MM.1S (cell line): ENCODE results near the gene RET.

Experiments used
- DNase-seq: peaks from one replicate; pipeline ENCODE4 v3.0.0-alpha.2; 2015
- H2AFZ ChIP-seq: fragments of 300-600 bp; sonication (generic); 2 replicates; pipeline ENCODE4 v1.6.0; 2016; ENCODE audit warnings: antibody characterized with exemption, low read length
- H3F3A ChIP-seq: fragments of 300-600 bp; sonication (generic); 2 replicates; pipeline ENCODE4 v1.6.1; 2016; ENCODE audit warnings: mild to moderate bottlenecking, antibody characterized with exemption, low read length, moderate library complexity, mixed read lengths; ENCODE audit not compliant: insufficient read depth
- H3K27ac ChIP-seq: fragments of 300-600 bp; sonication (generic); 2 replicates; pipeline ENCODE4 v1.5.1; 2016; ENCODE audit warnings: mild to moderate bottlenecking, low read length
- H3K27me3 ChIP-seq: fragments of 300-600 bp; sonication (generic); replicated peaks from 2 replicates; pipeline ENCODE4 v1.6.0; 2016; ENCODE audit warnings: low read length; ENCODE audit not compliant: insufficient read depth
- H3K36me3 ChIP-seq: fragments of 300-600 bp; sonication (generic); replicated peaks from 2 replicates; pipeline ENCODE4 v1.6.1; 2016; ENCODE audit warnings: mild to moderate bottlenecking, low read length, mixed read lengths; ENCODE audit not compliant: insufficient read depth
- H3K4me1 ChIP-seq: fragments of 300-600 bp; sonication (generic); 2 replicates; pipeline ENCODE4 v1.6.1; 2016; ENCODE audit warnings: low read length, mixed read lengths
- H3K4me2 ChIP-seq: fragments of 300-600 bp; sonication (generic); 2 replicates; pipeline ENCODE4 v1.6.0; 2016; ENCODE audit warnings: low read depth, low read length
- H3K4me3 ChIP-seq: fragments of 300-600 bp; sonication (generic); 2 replicates; pipeline ENCODE4 v1.5.1; 2016; ENCODE audit warnings: low read length, mixed read lengths
- H3K79me2 ChIP-seq: fragments of 300-600 bp; sonication (generic); 2 replicates; pipeline ENCODE4 v1.6.1; 2016; ENCODE audit warnings: mixed run types, low read length, mixed read lengths
- H3K9ac ChIP-seq: fragments of 300-600 bp; sonication (generic); 2 replicates; pipeline ENCODE4 v1.6.1; 2016; ENCODE audit warnings: low read length, mixed read lengths
- H3K9me2 ChIP-seq: fragments of 300-600 bp; sonication (generic); replicated peaks from 2 replicates; pipeline ENCODE4 v1.6.1; 2016; ENCODE audit warnings: mild to moderate bottlenecking, low read length, mixed read lengths; ENCODE audit not compliant: insufficient read depth
- H3K9me3 ChIP-seq: fragments of 300-600 bp; sonication (generic); replicated peaks from 2 replicates; pipeline ENCODE4 v1.6.1; 2016; ENCODE audit warnings: mild to moderate bottlenecking, low read length, mixed read lengths; ENCODE audit not compliant: insufficient read depth
- H4K20me1 ChIP-seq: fragments of 300-600 bp; sonication (generic); 2 replicates; pipeline ENCODE4 v1.6.1; 2016; ENCODE audit warnings: mild to moderate bottlenecking, low read length, moderate library complexity, mixed read lengths; ENCODE audit not compliant: insufficient read depth
- EZH2 ChIP-seq: fragments of 300-600 bp; sonication (generic); optimal IDR thresholded peaks from 2 replicates; pipeline ENCODE3; 2017; ENCODE audit warnings: low read depth, mild to moderate bottlenecking, antibody characterized with exemption, low read length, mixed read lengths
- EZH2phosphoT487 ChIP-seq: fragments of 300-600 bp; sonication (generic); IDR thresholded peaks from 2 replicates; pipeline ENCODE4 v1.6.1; 2018; ENCODE audit warnings: antibody characterized with exemption, low read length
- TF ChIP-seq, protein P1 (sequence below): fragments of 300-600 bp; sonication (generic); IDR thresholded peaks from 2 replicates; pipeline ENCODE4 v1.5.1; 2016; ENCODE audit warnings: antibody characterized with exemption, low read length, mixed read lengths

The RET gene

DNA sequence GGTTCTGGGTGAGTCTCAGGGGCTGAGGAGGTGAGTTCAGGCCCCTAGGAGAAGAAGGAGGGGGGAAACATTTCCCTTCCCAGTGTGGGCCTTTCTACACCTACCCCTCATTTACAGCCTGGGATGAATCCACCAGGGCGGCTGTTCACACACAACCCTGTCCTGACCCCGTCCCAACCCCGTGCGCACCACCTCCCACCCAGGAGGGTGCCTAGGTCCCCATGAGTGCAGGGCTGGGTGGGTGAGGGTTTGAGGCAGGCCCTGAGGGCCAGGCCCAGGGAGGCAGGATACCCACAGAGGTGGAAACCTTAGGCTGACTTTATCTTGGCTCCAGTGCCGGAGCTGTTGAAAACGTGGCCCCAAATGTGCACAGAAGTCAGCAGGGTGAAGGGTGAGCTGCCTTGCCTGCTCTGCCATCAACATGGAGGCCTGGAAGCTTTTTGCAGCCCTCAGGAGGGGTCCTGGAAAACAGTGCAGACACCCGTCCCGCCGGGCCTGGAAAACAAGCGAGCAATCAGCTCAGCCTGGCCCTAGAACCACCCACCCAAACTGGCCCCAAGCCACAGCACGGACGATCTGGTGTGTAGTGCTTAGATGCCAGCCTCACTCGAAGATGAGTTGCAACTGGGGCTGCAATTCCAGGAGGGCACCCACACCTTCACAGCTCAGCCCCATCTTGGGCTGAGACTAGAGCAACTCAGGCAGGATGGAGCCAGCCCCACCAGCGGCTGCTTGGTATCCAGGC, 9.3 kb upstream of the RET start:
- no peak overlapping the region for H3K9ac ChIP-seq
- no peaks in the 10 kb centered on the region for H3K79me2 ChIP-seq
- no peak overlapping the region for H3K4me3 ChIP-seq
- H3K4me2 ChIP-seq, result no peak overlapping the region
- no peaks in the 10 kb centered on the region for H3K4me1 ChIP-seq
- no peaks in the 10 kb centered on the region for H3F3A ChIP-seq
- no peak for DNase-seq
- H2AFZ ChIP-seq, result no peak overlapping the region
- no peaks in the 10 kb centered on the region for H3K9me2 ChIP-seq
- no peaks in the 10 kb centered on the region for H3K36me3 ChIP-seq
- peaks cover 8% of the 10 kb centered on the region for H3K27me3 ChIP-seq
- no peaks in the 10 kb centered on the region for H3K9me3 ChIP-seq
- H4K20me1 ChIP-seq, result no peaks in the 10 kb centered on the region
- TF ChIP-seq EZH2phosphoT487, result no peak
- no peak overlapping the region for H3K27ac ChIP-seq

DNA sequence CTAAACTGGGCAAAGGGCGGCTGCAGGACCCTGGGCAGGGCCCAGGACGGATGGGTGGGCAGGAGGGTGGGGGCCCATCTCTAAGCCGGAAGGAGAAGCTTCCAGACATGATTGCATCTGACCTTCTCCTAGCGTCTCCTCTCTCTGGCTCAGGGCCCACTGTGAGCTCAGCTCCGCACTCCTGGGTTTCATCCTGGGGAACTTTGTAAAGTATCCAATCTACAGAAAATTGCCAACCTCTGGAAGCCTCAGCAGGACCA, 8.8 kb upstream of the RET start:
- Histone ChIP-seq H3K9ac (no peak overlapping the region), H3K27ac (no peak overlapping the region), H3K4me3 (no peak overlapping the region), H3K79me2 (no peaks in the 10 kb centered on the region), H3K4me2 (no peak overlapping the region), H3K9me3 (no peaks in the 10 kb centered on the region), H3K9me2 (no peaks in the 10 kb centered on the region), H3K4me1 (no peaks in the 10 kb centered on the region), H4K20me1 (no peaks in the 10 kb centered on the region), H3K36me3 (no peaks in the 10 kb centered on the region), H3F3A (no peaks in the 10 kb centered on the region), H3K27me3 (peaks cover 8% of the 10 kb centered on the region), H2AFZ (no peak overlapping the region)
- DNase-seq, result no peak
- TF ChIP-seq, protein P1, sequence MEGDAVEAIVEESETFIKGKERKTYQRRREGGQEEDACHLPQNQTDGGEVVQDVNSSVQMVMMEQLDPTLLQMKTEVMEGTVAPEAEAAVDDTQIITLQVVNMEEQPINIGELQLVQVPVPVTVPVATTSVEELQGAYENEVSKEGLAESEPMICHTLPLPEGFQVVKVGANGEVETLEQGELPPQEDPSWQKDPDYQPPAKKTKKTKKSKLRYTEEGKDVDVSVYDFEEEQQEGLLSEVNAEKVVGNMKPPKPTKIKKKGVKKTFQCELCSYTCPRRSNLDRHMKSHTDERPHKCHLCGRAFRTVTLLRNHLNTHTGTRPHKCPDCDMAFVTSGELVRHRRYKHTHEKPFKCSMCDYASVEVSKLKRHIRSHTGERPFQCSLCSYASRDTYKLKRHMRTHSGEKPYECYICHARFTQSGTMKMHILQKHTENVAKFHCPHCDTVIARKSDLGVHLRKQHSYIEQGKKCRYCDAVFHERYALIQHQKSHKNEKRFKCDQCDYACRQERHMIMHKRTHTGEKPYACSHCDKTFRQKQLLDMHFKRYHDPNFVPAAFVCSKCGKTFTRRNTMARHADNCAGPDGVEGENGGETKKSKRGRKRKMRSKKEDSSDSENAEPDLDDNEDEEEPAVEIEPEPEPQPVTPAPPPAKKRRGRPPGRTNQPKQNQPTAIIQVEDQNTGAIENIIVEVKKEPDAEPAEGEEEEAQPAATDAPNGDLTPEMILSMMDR, result no peak
- TF ChIP-seq EZH2 (no peak), EZH2phosphoT487 (no peak)

DNA sequence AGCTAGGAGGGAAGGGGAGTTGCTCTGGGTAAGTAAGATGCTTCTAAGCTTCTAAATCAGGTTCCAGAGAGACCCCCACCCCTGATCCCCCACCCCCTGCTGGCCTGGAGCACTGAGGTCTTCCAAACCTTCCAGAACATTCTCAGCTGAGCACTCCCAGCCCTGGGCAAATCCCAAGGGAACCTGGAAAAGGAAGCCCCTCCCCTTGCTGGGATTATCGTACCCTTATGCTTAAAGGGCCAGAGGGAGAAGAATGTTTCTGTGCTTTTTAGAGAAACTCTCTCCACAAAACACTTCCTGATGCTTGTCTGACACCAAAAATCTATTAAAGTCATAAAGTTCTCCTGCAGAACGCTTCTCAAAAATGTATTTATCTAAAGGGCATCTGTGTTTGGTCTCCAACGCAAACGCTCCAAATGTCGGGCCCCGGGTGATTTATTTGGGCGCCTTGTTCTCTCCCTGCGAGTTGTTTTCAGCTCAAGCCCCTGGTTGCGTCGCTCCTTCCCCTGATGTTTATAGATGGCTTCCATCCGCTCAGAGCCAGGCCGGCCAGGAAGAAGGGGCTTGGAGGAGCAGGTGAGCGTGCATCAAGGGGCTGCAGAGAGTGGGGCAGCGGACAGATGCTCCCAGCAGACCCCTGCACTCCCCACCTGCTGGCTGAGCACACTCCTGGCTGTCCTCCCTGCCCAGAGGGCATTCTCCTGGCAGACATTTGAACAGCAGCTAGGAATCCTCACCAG, 8.2 kb upstream of the RET start:
- H3K4me1 ChIP-seq, result no peaks in the 10 kb centered on the region

More for the DNA sequence above, 8.2 kb upstream of the RET start:
- Histone ChIP-seq H3K27ac (no peak overlapping the region), H3K27me3 (peaks cover 8% of the 10 kb centered on the region), H3K79me2 (no peaks in the 10 kb centered on the region), H3K36me3 (no peaks in the 10 kb centered on the region), H3K4me2 (no peak overlapping the region), H3K9ac (no peak overlapping the region), H3F3A (no peaks in the 10 kb centered on the region), H2AFZ (no peak overlapping the region), H3K9me2 (no peaks in the 10 kb centered on the region), H4K20me1 (no peaks in the 10 kb centered on the region), H3K4me3 (no peak overlapping the region), H3K9me3 (no peaks in the 10 kb centered on the region)
- no peak for TF ChIP-seq EZH2
- TF ChIP-seq, protein P1, result no peak
- TF ChIP-seq EZH2phosphoT487, result no peak
- no peak for DNase-seq
